Measurements from ENCODE around the gene BPIFB1.

BPIFB1 gene

DNA sequence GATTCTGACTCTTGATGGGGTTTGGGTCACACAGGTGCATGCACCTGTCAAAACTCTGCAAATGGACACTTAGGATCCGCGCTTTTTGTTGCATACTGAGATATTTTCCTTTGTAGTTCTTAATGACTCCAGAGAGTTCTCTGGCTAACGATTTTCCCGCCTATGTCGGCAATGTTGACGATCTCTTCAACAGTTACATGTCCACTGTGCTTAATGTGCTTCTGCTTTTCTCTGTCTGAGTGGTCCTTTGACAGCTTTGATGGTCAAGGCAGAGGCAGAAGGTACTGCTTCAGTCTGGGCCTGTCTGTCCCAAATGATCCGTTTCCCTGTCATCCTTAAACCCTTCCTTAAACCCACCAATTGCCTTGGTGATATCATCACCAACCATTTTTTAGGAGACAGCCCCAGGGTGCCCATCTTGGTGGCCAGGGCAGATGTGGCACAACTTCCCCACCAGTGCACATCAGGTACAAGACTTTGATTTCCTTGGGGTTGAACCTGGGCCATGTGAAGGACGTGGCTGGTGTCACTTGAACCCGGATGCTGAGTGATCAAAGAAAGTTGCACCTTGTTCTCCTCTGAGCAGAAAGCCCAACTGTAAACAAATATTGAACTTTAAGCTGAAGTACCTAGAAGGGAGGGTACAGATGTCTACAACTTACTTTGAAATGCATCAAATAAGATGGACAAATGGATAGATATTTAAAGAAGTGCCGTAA lies 10.7 kb upstream of the BPIFB1 start:
- no peak overlapping the region for H3K4me3 ChIP-seq (ENCODE audit: low read depth, low read length)

DNA sequence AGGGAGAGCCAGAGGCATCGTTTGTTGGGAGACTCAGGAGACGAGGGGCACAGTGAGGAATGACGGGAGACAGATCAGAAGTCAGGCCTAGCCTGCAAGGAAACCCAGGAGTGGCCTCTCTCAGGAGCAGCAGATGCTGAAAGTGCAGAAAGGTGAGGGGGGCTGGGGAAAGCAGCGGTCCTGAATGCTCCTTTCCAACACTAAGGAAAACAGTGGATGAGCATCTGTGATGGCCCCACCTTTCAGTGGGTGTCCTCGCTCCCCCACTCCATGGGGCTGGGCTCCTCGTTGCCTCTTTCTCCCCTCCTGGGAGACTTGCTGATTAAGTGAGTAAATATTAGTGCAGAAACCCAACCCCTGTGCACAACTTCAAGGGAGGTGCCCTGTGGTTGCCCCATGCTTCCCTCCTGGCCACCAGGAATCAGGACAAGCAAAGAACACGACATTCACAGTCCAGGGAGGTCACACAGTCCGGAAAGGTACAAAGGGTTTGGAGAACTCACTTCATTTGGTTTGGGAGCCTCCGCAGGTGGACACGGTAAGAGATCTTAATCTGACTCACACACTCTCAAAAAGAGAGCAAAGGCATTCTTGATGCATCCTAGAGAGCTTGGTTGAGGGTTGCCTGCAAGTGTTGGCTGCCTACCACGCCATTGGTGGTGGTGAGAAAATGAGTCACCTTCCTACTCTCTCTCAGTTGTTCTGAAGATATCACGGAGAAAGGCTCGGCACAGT lies 9.7 kb upstream of the BPIFB1 start:
- no peak overlapping the region for H3K4me3 ChIP-seq (ENCODE audit: low read depth, low read length)

DNA sequence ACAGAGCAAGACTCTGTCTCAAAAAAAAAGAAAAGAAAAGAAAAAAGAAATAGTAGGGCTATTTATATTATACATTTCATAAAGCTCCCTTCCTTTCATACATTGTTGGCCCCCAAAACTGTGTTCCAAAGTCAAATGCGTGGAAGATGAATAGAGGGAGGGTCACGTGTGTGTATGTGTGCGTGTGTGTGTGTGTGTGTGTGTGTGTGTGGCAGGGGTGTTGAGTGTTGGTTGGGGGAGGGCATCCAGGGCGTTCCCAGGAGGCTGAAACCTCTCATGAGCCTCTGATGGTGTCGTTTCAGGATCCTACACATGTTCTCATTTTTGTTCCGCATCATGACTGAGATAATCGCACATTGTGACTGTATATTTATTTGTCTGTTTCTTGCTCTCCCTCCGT lies 7.8 kb upstream of the BPIFB1 start:
- H3K4me3 ChIP-seq (ENCODE audit: low read depth, low read length), result no peak overlapping the region

DNA sequence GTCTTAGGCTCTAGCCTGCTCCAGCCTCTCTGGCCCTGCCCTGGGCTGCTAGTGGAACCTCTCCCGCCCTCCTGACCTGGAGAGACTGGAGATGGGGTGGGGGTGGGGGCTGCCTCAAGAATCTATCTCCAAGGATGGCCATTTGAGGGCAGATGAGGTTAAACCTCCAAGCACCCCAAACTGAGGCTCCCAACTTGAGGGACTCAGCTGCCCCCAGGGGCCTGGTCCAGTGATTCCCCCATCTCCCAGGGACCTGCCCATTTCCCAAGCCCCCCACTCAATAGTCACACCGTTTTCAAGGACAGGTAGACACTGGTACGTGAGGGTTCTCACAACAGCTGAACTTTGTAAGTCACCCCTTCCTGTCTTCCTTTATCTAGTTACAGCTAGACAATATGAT lies 7.1 kb upstream of the BPIFB1 start:
- no peak overlapping the region for H3K4me3 ChIP-seq (ENCODE audit: low read depth, low read length)

DNA sequence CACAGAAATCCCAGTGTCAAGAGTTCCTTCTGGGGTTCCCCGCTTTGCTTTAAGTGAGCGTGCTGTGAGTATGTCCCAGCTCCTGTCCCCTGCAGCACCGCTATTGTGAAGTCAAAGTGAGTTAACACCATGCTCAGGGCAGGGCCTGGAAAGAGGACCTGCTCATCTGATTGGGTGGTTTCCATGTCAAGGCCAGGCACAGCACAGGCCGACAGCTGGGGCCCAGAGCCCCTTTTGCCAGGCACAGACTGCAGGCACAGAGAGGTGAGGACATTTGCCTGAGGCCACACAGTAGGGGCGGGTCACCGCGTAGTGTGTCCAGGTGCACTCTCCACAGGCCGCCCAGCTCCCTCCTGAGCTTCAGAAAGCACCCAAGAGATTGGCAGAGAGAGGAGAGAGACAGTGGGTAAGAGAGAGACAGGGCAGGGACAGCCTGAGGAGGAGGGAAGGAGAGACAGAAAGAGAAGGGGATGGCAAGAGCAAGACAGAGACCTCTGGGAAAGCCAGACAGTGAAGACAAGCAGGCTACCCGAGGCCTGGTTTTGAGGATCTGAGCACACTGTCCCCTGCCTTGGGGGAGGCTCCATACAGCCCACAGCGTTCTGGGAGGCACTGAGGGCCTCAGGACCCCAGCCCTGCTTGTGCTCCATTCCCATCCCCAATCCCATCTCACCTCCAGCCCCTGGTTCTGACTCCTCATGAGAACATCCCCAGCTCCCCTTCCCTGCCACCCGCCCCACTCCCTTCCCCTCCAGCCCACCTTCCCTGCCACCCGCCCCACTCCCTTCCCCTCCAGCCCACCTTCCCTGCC lies 6.5 kb upstream of the BPIFB1 start:
- no peak overlapping the region for H3K4me3 ChIP-seq (ENCODE audit: low read depth, low read length)

DNA sequence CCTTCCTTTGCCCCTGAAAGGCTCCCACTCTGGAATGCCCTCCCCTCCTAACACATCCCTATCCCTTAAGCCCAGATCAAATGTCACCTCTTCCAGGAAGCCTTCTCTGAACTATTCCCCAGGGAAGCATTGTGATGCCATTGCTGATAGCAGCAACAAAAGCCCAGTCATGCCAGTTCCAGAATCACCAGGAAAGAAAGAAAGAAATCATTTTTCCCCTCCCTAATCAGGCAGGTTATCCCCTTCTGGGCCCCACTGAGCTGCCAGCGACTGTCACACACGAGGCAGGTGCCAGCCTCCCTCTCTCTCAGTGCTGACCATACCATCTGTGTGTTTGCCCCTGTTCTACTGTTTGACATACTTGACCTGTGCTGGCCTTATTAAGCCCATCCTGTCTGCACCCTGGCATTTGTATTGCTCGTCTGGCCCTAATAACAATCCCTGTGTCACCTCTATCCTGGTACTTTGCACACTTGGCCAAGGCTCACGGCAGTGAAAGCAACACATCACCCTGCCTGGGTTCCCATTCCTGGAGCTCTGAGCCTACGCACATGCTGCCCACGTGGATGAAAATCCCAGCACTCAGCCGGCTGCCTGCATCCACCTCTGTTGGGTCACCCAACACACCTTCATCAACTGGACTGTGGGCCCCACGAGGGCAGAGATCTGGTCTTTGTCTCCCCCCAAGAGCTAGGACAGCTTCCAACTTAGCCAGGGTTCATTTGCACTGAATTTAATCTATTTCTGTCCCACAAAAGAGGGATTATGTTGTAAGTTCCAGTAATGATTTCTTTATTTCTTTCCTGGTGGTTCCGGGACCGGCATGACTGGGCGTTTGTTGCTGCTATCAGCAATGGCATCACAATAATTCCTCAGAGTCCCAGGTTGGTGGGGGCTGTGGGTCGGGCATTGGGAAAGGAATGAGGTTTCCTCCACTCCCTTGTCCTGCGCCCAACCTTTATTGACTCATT lies 5.3 kb upstream of the BPIFB1 start:
- no peak overlapping the region for H3K4me3 ChIP-seq (ENCODE audit: low read depth, low read length)

DNA sequence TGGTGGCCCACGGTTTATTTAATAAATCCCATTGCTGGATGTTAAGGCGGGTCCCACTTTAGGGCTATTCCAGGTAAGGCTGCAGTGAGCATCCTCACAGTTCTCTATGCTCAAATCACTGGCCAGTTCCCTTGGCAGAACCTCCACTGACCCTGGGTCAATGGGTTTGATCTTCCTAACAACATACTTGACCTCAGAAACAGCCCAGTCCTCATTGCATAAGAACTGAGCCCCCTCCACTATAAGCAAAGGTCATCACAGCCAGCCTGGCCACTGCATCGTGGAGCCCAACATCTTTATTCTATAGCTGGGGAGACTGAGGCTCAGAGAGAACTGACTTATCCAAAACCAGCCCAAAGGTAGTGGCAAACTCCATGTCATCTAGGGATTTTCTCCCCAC lies 4.3 kb upstream of the BPIFB1 start:
- no peak overlapping the region for H3K4me3 ChIP-seq (ENCODE audit: low read depth, low read length)

DNA sequence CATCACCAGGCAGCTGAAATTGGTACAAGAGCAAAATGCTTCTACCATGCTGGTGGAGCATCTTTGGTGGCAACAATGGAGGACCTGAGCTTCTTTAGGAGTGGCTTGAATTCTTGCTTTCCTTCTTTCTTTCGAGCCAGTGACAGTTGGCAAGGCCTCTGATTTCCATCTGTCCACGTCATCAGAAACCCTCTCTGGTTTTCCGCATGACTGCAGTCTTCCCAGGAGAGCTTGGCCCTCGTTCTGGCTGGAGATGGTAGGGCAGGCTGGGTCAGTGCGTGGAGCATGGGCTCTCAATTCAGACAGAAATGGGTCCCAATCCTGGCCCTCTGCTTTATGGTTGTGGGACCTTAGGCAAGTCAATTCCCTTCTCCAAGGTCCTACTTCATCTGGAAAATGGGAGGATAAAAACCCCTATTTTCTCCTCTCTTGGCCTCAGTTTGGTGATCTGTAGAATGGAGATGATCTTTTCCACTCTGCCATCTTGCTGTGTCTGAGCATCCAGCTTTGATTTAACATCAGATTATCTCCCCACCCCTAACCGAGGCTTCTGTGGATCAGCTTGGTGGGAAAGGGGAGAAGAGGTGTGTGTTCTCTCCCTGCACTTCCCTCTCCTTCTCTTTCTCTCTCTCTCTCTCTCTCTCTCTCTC lies 3.6 kb upstream of the BPIFB1 start:
- no peak overlapping the region for H3K4me3 ChIP-seq (ENCODE audit: low read depth, low read length)

DNA sequence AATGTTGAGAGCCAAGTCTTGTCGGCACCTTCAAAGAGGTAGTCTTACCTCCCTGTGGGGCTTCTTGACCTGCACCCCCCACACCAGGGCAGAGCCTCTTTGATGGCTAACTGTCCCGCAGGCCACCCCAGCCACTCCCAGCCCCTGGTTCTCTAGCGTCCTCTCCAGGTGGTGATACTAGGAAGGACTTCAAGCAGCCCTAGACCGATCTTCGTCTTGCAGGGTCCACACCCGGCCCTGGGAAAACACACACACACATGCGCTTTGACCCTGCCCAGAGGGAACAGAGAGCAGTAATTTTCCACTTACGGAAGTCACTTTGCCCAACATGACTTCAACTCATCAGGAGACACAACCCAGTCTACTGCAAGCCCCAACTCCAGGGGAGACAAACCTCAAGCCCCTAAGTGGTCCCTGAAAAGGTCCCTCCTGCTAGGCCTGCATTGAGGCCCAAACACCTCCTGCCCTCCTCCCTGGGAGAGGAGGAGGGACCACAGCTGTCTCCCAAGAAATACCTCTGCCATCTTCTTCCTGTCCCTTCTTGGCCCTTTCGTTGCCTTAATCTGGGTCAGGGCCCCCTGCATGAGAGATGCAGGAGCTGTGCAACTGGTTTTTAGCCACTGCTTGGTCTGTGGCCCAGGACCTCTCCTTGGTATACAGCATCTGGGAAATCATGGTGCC lies 2.9 kb upstream of the BPIFB1 start:
- no peak overlapping the region for H3K4me3 ChIP-seq (ENCODE audit: low read depth, low read length)

DNA sequence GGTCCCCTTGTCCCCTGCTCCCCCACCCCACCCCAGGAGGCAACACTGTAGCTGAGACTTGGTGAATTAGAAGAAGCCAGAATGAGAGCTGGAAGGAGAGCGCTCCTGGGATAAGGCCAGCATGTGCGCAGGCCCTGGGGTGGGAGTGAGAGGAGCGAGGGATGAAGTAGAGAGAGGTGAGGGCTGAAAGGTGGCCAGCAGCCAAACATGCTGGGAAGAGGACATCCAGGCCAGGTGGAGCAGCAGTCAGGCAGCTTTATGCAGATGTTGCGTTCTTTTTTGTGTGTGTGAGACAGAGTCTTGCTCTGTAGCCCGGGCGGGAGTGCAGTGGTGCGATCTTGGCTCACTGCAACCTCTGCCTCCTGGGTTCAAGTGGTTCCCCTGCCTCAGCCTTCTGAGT lies 2.2 kb upstream of the BPIFB1 start:
- no peak overlapping the region for H3K4me3 ChIP-seq (ENCODE audit: low read depth, low read length)

DNA sequence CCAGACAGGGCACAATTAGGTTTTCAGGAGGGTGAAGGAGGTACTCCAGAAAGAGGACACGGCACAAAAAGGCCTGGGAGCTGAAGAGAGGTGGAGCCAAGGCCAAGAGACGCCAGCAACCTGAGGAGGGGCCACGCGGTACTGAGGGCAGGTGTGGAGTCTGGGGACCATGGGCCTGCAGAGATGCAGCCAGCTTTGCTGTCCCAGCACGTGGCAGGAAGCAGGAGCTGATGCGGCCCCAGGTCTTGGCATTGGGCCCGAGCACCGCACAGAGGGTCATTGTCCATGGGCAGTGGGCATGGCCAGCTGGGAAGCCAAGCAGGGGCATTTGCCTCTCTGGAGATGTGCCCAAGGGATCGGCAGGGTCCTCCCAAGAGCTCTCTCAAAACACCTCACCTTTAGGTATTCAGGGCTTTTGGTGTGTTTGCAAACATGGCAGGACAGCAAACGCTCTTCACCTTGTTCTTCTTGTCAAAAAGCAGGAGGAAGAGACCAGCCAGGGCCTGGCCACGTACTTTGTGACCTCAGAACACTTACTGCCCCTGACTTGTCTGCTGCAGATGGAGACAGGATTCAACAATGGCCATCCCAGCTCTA lies 1.4 kb upstream of the BPIFB1 start:
- no peak overlapping the region for H3K4me3 ChIP-seq (ENCODE audit: low read depth, low read length)

DNA sequence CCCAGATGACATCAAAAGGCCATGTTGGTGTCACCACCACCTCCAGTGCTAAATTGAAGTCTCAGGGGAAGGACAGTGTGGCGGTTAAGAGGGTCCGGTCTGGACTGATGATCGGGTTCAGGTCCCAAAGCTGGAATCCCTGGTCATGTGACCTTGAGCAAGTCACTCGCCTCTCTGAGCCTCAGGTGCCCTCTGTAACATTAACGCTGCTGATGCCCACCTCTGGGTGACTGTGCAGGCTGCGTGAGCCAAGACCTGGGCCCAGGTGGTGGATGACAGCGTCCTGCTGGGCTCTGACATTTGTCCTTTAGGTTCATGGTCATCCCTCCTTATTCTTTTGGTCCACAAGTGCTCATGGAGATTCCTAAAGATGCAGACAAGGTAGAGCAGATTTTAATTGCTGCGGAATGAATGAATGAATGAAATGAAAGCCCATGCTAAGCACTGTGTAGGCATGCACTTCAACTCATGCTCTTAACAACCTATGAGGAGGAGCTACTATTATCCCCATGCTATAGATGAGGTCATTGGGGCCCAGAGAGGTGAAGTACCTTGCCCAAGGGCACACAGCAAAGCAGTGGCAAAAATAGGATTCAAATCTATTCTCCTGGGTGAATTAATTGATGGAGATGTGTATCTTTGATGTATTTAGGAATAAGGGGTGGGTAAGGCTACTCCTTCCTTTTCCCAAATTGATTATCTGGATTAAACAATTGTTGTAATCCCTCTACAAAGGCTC lies 649 bp upstream of the BPIFB1 start:
- H3K4me3 ChIP-seq (ENCODE audit: low read depth, low read length), result no peak overlapping the region

DNA sequence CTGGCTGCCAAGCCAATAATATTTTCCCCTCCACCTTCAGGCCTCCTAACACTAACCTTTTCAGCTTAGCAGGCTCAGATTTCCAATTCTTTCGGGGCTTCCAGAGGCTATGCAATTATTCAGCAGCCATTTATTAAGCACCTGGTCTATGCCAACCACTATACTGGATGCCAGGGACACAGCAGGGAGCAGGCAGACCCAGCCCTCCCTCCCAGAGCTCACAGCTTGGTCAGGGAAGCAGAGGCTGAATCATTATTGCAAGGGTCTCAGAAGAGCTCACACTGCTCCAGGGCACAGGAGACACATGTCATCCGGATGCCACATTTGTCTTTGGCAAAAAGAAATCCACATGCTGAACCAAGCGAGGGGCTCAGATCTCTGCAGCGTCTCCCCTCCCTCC lies 1.3 kb downstream of the BPIFB1 start:
- H3K4me3 ChIP-seq (ENCODE audit: low read depth, low read length), result no peak overlapping the region

DNA sequence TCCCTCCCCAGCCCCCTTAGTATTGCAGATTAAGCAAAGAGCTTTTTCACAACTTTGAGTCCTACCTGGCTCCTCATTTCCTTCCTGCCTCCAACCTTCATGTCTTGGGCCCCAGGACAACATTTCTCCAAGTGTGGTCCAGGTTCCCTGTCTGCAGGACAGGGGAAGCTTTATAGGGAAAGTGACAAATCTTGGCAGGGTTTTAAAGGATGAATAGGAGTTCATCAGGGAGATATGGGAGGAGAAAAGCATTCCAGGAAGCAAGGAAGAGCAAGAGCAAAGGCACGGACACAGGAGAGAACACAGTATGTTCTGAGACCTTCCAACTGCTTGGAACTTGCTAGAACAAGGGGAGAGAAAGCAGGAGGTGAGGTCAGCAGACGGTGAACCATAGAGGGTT lies 1.9 kb downstream of the BPIFB1 start:
- H3K4me3 ChIP-seq (ENCODE audit: low read depth, low read length), result no peak overlapping the region

DNA sequence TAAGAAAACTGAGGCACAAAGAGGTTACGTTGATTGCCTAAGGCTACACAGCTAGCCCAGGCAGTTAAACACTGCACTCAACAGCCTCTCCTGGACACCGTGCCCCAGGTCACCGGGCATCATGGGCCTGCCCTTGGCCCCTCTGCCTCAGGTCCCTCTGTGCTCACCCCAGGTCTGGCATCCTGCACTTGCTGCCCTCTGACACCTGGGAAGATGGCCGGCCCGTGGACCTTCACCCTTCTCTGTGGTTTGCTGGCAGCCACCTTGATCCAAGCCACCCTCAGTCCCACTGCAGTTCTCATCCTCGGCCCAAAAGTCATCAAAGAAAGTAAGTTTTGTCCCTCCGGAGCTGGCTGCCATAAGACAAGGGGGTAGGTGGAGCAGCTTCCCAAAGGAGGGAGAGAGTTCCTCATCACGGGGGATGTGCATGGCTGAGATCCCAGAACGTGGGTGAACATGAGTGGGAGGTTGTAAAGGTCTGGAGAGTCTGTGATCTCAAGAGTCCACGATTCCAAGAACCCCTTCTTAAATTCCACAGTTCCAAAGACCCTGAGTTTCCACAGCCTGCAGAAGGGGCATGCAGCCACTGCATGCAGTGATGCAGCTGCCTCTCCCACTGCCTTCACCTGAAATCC lies 3.0 kb downstream of the BPIFB1 start:
- no peak overlapping the region for H3K4me3 ChIP-seq (ENCODE audit: low read depth, low read length)

DNA sequence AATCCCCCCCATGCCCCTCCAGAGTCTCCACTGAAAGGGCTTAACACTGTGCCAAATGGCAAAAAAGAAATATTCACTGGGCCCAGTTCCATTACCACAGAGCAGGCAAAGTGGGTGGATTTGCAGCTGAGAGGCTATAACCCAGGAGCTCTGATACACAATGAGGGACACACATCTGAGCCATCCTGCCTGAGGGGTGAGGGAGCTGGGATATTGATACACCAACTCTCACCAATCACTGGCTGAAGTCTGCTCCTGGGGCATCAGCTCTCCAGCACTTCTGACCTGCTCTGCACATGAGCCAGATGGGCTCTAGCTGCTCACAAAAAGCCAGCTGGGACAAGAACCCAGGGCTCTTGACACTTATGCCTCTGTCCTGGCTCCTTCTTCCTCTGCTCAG lies 4.9 kb downstream of the BPIFB1 start:
- no peak overlapping the region for H3K4me3 ChIP-seq (ENCODE audit: low read depth, low read length)

DNA sequence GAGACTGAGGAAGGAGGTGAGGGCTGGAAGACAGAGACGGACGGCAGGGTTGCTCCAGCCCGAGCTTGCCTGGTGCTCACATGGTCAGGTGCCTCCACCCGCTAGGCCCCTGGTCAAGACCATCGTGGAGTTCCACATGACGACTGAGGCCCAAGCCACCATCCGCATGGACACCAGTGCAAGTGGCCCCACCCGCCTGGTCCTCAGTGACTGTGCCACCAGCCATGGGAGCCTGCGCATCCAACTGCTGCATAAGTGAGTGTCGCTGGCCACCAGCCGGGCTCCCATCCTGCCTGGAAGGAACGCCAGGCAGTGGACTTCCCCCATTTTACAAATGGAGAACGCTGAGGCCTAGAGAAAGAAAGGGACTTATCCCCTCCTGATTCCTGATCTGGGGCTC lies 7.8 kb downstream of the BPIFB1 start:
- H3K4me3 ChIP-seq (ENCODE audit: low read depth, low read length), result no peak overlapping the region

DNA sequence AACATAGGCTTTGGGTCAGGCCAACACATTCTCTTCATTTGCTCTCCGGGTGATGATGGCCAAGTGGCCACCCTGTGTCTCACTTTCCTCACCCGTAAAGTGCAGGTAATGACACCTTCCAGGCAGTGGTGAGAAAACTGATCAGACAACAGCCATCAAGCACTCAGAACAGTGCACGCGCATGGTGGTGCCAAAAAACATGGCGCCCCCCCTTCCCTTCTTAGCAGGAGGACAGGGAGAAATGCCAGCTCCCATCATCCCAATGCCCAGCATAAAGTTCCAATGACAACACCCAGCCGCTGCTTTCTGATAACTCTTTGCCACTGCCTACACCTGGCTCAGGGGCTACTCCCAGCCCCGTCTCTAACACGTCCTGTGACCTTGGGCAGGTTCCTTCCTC lies 8.4 kb downstream of the BPIFB1 start:
- H3K4me3 ChIP-seq (ENCODE audit: low read depth, low read length), result no peak overlapping the region
